22Rv1 (cell line): ENCODE results near the gene SETD5.

ENCODE experiments used
- ZFX ChIP-seq: fragments of 450-650 bp; IDR thresholded peaks from 2 replicates; pipeline ENCODE4 v1.6.1; 2017; ENCODE audit warnings: antibody characterized with exemption, borderline replicate concordance
- TF ChIP-seq, protein P1 (sequence below): fragments of 450-650 bp; IDR thresholded peaks from 2 replicates; pipeline ENCODE4 v1.5.1; 2017; ENCODE audit warnings: mild to moderate bottlenecking

DNA sequence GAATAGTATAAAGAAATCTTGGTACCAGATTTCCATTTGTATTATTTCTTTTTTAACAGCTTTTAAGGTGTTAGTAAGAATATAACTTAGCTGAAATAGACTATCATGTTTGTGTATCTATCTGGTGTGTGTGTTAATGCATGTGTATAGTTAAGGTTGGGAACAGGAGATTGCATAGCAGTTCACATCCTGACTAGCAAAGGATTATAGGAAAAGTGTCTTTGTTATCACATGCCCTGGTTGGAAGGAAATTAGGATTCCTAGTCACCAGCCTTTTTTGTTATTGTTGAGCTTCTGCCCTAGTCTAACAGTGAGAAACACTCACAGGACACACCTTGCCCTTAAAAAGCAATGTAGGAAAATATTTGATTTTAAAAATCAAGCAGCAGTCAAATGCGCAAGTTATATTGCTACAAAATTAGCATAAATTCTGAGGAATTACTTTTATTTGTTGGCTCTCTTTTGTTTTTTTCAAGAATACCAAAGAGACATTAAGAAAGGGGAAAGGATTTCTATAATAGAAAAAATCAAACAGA is 58.2 kb downstream of the SETD5 start:
- TF ChIP-seq, protein P1, sequence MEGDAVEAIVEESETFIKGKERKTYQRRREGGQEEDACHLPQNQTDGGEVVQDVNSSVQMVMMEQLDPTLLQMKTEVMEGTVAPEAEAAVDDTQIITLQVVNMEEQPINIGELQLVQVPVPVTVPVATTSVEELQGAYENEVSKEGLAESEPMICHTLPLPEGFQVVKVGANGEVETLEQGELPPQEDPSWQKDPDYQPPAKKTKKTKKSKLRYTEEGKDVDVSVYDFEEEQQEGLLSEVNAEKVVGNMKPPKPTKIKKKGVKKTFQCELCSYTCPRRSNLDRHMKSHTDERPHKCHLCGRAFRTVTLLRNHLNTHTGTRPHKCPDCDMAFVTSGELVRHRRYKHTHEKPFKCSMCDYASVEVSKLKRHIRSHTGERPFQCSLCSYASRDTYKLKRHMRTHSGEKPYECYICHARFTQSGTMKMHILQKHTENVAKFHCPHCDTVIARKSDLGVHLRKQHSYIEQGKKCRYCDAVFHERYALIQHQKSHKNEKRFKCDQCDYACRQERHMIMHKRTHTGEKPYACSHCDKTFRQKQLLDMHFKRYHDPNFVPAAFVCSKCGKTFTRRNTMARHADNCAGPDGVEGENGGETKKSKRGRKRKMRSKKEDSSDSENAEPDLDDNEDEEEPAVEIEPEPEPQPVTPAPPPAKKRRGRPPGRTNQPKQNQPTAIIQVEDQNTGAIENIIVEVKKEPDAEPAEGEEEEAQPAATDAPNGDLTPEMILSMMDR: no peak
- no peak for TF ChIP-seq ZFX
